PC-9 (cell line): ENCODE data around the gene TMEM196.

Experiments
- CTCF ChIP-seq: fragments of 200-600 bp; sonication (generic); conservative IDR thresholded peaks from 2 replicates; pipeline ENCODE4 v1.6.1; 2017; ENCODE audit warnings: mixed run types, antibody characterized with exemption, mild to moderate bottlenecking, moderate library complexity
- EZH2 ChIP-seq: fragments of 200-600 bp; sonication (generic); IDR thresholded peaks from 2 replicates; pipeline ENCODE4 v1.8.0; 2017; ENCODE audit warnings: antibody characterized with exemption, low read depth

GRCh38 chr7:19713676-19714075 lies 59.7 kb downstream of the TMEM196 start:
- TF ChIP-seq EZH2: no peak
- TF ChIP-seq CTCF: peak; percentile 81
